ENCODE measurements around the gene WDR45. TPM values are rescaled to one million over a fixed set of nuclear protein-coding genes. Genes with fewer than 3 reads are reported as not detected.

WDR45 gene
- total RNA-seq, 2 experiments from 2014 or later = 34.8 to 50.5 TPM

GRCh38 chrX:49069038-49069437, 10.6 kb downstream of the WDR45 start:
- H3K36me3 Mint-ChIP-seq = peaks cover 9% of the 10 kb centered on the region
- DNase-seq = no peak
- CTCF ChIA-PET = interaction anchor here (1.0 kb wide), 1 partner anchor 25 kb away, joined by 3 read pairs; no protein-coding TSS in a partner anchor
- no peaks in the 10 kb centered on the region for H3K9me3 Mint-ChIP-seq (ENCODE audit: low read depth)
- no peak overlapping the region for H3K27ac Mint-ChIP-seq
- peaks cover 7% of the 10 kb centered on the region for H3K4me1 Mint-ChIP-seq
- H3K27me3 Mint-ChIP-seq = no peaks in the 10 kb centered on the region
- no peak overlapping the region for H3K4me3 Mint-ChIP-seq
- ATAC-seq = no peak

- CTCF ChIA-PET = interaction anchor here (1.0 kb wide), 1 partner anchor 23 kb away, joined by 3 read pairs; no protein-coding TSS in a partner anchor
Observed at GRCh38 chrX:49067285-49068120, 12.2 kb downstream of the WDR45 start.

GRCh38 chrX:49066690-49067089, 13.0 kb downstream of the WDR45 start:
- H3K27ac Mint-ChIP-seq = no peak overlapping the region
- H3K36me3 Mint-ChIP-seq = peaks cover 3% of the 10 kb centered on the region
- H3K9me3 Mint-ChIP-seq (ENCODE audit: low read depth) = no peaks in the 10 kb centered on the region
- H3K27me3 Mint-ChIP-seq = no peaks in the 10 kb centered on the region
- CTCF ChIA-PET = no interaction called here
- H3K4me3 Mint-ChIP-seq = no peak overlapping the region
- no peak for ATAC-seq
- DNase-seq = no peak
- no peaks in the 10 kb centered on the region for H3K4me1 Mint-ChIP-seq

More at GRCh38 chrX:49067285-49068120, 12.2 kb downstream of the WDR45 start:
- Mint-ChIP-seq H3K36me3 (peaks cover 6% of the 10 kb centered on the region), H3K27me3 (no peaks in the 10 kb centered on the region), H3K4me3 (no peak overlapping the region), H3K4me1 (no peaks in the 10 kb centered on the region), H3K27ac (no peak overlapping the region), H3K9me3 (ENCODE audit: low read depth) (no peaks in the 10 kb centered on the region)
- ATAC-seq (no peak), DNase-seq (no peak)

- Mint-ChIP-seq H3K4me3 (no peak overlapping the region), H3K9me3 (ENCODE audit: low read depth) (no peaks in the 10 kb centered on the region), H3K27me3 (no peaks in the 10 kb centered on the region), H3K36me3 (peaks cover 1% of the 10 kb centered on the region), H3K27ac (no peak overlapping the region), H3K4me1 (no peaks in the 10 kb centered on the region)
- CTCF ChIA-PET = no interaction called here
- DNase-seq = no peak
- ATAC-seq = no peak
Observed at GRCh38 chrX:49066278-49066677, 13.4 kb downstream of the WDR45 start.

- H3K27ac Mint-ChIP-seq = no peak overlapping the region
- H3K9me3 Mint-ChIP-seq (ENCODE audit: low read depth) = no peaks in the 10 kb centered on the region
- H3K27me3 Mint-ChIP-seq = no peaks in the 10 kb centered on the region
- CTCF ChIA-PET = no interaction called here
- no peak overlapping the region for H3K4me3 Mint-ChIP-seq
- no peak for DNase-seq
- no peaks in the 10 kb centered on the region for H3K36me3 Mint-ChIP-seq
- no peaks in the 10 kb centered on the region for H3K4me1 Mint-ChIP-seq
- no peak for ATAC-seq
Observed at GRCh38 chrX:49064735-49065134, 15.0 kb downstream of the WDR45 start.

GRCh38 chrX:49064303-49064702, 15.4 kb downstream of the WDR45 start:
- ATAC-seq = no peak
- Mint-ChIP-seq H3K4me1 (no peaks in the 10 kb centered on the region), H3K9me3 (ENCODE audit: low read depth) (no peaks in the 10 kb centered on the region), H3K36me3 (no peaks in the 10 kb centered on the region), H3K27ac (no peak overlapping the region), H3K27me3 (no peaks in the 10 kb centered on the region), H3K4me3 (no peak overlapping the region)
- DNase-seq = no peak
- CTCF ChIA-PET = no interaction called here

GRCh38 chrX:49063715-49064114, 16.0 kb downstream of the WDR45 start:
- DNase-seq (no peak), ATAC-seq (no peak)
- Mint-ChIP-seq H3K27me3 (no peaks in the 10 kb centered on the region), H3K4me3 (no peak overlapping the region), H3K9me3 (ENCODE audit: low read depth) (no peaks in the 10 kb centered on the region), H3K27ac (no peak overlapping the region), H3K4me1 (no peaks in the 10 kb centered on the region), H3K36me3 (no peaks in the 10 kb centered on the region)
- CTCF ChIA-PET = no interaction called here

GRCh38 chrX:49061916-49062315, 17.8 kb downstream of the WDR45 start:
- ATAC-seq (no peak), DNase-seq (no peak)
- CTCF ChIA-PET = no interaction called here
- Mint-ChIP-seq H3K4me3 (no peak overlapping the region), H3K36me3 (no peaks in the 10 kb centered on the region), H3K4me1 (peaks cover 6% of the 10 kb centered on the region), H3K27me3 (no peaks in the 10 kb centered on the region), H3K9me3 (ENCODE audit: low read depth) (no peaks in the 10 kb centered on the region), H3K27ac (no peak overlapping the region)

- H3K27ac Mint-ChIP-seq = no peak overlapping the region
Observed at GRCh38 chrX:49061490-49061889, 18.2 kb downstream of the WDR45 start.

GRCh38 chrX:49060914-49061313, 18.8 kb downstream of the WDR45 start:
- no peak for ATAC-seq
- Mint-ChIP-seq H3K27me3 (no peaks in the 10 kb centered on the region), H3K27ac (no peak overlapping the region), H3K9me3 (ENCODE audit: low read depth) (no peaks in the 10 kb centered on the region), H3K4me3 (no peak overlapping the region), H3K4me1 (peaks cover 11% of the 10 kb centered on the region), H3K36me3 (peaks cover 1% of the 10 kb centered on the region)
- no peak for DNase-seq
- CTCF ChIA-PET = no interaction called here

More at GRCh38 chrX:49061490-49061889, 18.2 kb downstream of the WDR45 start:
- no peaks in the 10 kb centered on the region for H3K9me3 Mint-ChIP-seq (ENCODE audit: low read depth)
- no peaks in the 10 kb centered on the region for H3K27me3 Mint-ChIP-seq
- no peak overlapping the region for H3K4me3 Mint-ChIP-seq
- ATAC-seq (no peak), DNase-seq (no peak)
- CTCF ChIA-PET = no interaction called here
- H3K36me3 Mint-ChIP-seq = no peaks in the 10 kb centered on the region
- H3K4me1 Mint-ChIP-seq = peaks cover 9% of the 10 kb centered on the region

- CTCF ChIA-PET = no interaction called here
- H3K4me3 Mint-ChIP-seq = no peak overlapping the region
- no peak overlapping the region for H3K27ac Mint-ChIP-seq
- H3K27me3 Mint-ChIP-seq = no peaks in the 10 kb centered on the region
- peaks cover 1% of the 10 kb centered on the region for H3K36me3 Mint-ChIP-seq
- peaks cover 22% of the 10 kb centered on the region for H3K4me1 Mint-ChIP-seq
- H3K9me3 Mint-ChIP-seq (ENCODE audit: low read depth) = no peaks in the 10 kb centered on the region
- no peak for ATAC-seq
- DNase-seq = no peak
Observed at GRCh38 chrX:49059681-49060085, 20.0 kb downstream of the WDR45 start.

- H3K27me3 Mint-ChIP-seq = no peaks in the 10 kb centered on the region
- CTCF ChIA-PET = no interaction called here
- H3K27ac Mint-ChIP-seq = no peak overlapping the region
- H3K4me1 Mint-ChIP-seq = peaks cover 27% of the 10 kb centered on the region
- no peak for DNase-seq
- H3K4me3 Mint-ChIP-seq = no peak overlapping the region
- peaks cover 3% of the 10 kb centered on the region for H3K36me3 Mint-ChIP-seq
- H3K9me3 Mint-ChIP-seq (ENCODE audit: low read depth) = no peaks in the 10 kb centered on the region
- ATAC-seq = no peak
Observed at GRCh38 chrX:49059201-49059600, 20.5 kb downstream of the WDR45 start.

- DNase-seq (no peak), ATAC-seq (no peak)
- Mint-ChIP-seq H3K27me3 (no peaks in the 10 kb centered on the region), H3K4me3 (no peak within 1 kb of the TSS), H3K4me1 (peaks cover 31% of the 10 kb centered on the region), H3K27ac (no peak within 1 kb of the TSS), H3K9me3 (ENCODE audit: low read depth) (no peaks in the 10 kb centered on the region), H3K36me3 (peaks cover 5% of the 10 kb centered on the region)
- CTCF ChIA-PET = no interaction called here
Observed at GRCh38 chrX:49058794-49059193, 20.9 kb downstream of the WDR45 start, which contains the start of gene CCDC120. CCDC120 (plus strand) TSS chrX:49058999; CDS start chrX:49062042, 3,043 bp downstream.

- CTCF ChIA-PET = no interaction called here
- ATAC-seq (no peak), DNase-seq (no peak)
- Mint-ChIP-seq H3K9me3 (ENCODE audit: low read depth) (no peaks in the 10 kb centered on the region), H3K4me3 (peak overlapping the region; percentile 80), H3K27ac (peak overlapping the region; percentile 92), H3K36me3 (peaks cover 5% of the 10 kb centered on the region), H3K4me1 (peaks cover 38% of the 10 kb centered on the region), H3K27me3 (no peaks in the 10 kb centered on the region)
Observed at GRCh38 chrX:49054073-49054762, 25.5 kb downstream of the WDR45 start.
